Stimulated activated CD8-positive, alpha-beta memory T cell treated with anti-CD3 and anti-CD28 coated beads, Interleukin-15, amount 100 ng/mL, for 24 hours (primary cell): ENCODE data around the gene KIF1C.
"Not testable (repeated sequence)": the region's sequence is repeated elsewhere in the genome, so short reads cannot be mapped to it uniquely, and the experiment has no call there.

Experiments used
- DNase-seq: peaks from one replicate; pipeline ENCODE4 v3.0.0-alpha.2; 2020; ENCODE audit warnings: low read depth

Gene KIF1C

DNA sequence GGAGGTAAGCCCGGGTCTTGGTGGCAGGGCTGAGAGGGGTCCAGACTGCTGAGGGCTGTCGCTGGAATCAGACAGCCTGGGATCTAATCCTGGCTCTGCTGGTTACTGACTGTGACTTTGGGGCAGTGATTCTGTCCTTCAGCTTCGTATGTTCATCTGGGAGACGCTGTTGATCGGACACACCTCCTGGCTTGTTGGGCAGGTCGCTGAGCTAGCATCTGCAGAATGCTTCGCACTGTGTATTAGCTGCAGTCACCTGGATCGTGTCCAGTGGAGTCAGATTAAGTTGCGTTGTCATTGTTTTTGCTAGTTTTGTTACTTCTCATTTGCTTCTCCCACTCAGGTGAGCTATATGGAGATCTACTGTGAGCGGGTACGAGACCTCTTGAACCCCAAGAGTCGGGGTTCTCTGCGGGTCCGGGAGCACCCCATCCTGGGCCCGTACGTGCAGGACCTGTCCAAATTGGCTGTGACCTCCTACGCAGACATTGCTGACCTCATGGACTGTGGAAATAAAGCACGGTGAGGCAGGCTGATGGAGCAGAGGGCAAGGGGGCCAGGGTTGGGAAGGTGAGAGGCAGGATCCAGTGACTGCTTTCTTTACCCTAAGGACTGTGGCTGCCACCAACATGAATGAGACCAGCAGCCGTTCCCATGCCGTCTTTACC, 4.5 kb downstream of the KIF1C start:
- no peak for DNase-seq

DNA sequence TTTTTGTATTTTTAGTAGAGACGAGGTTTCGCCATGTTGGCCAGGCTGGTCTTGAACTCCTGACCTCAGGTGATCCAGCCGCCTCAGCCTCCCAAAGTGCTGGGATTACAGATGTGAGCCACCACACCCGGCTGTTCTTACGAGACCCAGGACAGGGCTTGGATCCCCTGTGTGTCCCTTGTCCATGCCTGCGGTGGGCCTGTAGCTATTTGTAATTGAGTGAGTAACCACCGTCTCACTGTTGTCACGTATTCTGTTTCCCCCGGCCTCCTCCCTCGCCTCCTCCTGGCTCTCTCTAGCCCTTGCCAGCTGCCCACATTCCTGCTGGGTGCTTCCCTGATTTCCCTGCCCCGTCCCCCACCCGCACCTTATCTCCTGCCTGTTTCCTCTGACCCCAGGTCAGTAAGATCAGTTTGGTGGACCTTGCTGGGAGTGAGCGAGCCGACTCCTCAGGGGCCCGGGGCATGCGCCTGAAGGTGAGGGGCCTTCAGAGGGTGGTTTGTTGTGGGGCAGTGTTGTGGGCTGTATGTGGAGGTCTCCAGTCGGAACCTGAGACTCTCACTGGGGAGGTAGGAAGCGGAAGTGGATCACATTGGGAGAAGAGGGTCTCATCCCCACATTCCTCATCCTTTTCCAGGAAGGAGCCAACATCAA, 5.6 kb downstream of the KIF1C start:
- DNase-seq: no peak

DNA sequence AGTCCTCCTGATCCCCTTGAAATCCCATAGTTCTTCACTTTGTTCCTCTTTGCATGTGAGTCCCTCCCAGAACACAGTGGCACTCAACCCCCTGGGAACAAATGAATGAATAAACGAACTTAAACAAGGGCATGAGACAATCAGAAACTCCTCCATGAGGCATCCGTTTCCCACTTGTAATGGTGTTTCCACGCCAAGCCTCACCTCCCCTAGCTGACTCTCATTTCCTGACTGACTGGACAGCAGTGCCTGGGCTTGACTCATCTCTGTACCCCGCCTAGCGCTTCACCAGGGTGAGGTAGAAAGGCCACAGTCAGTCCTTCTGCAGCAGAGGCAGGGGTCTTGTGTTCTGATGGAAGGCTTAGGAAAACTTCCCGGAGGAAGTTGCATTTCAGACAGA, 14.2 kb downstream of the KIF1C start:
- DNase-seq: no peak

DNA sequence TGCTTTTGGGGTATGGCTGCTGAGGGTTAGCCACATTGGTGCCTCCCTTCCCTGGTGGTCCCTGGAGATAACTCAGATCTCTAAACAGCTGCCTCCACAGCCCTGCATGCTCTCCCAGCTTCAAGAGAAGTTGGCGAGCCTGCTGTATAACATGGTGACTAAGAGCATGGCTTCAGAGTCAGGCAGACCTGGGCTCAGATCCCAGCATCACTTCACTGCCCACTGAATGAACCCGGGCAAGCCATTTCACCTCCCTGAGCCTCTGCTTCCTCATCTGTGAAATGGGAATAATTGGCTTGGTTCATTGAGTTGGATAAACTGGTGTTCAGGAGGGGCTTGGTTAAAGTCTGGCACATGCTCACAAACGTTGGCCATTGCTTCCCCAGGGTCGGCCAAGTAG, 16.6 kb downstream of the KIF1C start:
- DNase-seq: no peak

DNA sequence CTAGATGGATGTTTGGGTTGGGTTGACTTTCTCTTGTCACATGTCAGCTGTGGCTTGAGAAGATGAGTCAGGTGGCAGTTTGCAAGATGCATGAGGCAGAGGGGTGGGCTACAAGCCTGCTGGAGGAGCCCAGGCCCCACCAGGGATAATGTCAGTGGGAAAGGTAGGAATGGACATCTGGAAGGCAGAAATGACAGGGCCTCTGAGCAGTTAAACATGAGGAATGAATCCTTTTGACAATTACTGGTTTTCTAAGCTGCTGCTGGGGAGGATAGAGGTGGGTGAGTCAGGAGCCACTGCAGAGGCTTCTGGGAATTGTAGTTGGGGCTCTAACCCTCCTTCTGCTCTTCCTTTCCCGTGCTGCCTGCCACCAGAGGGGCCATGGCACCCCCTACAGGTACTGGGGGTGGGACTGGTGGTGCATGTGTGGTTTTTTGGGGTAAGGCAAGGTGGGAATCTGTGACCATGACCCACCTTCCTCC, 21.8 kb downstream of the KIF1C start:
- no peak for DNase-seq

DNA sequence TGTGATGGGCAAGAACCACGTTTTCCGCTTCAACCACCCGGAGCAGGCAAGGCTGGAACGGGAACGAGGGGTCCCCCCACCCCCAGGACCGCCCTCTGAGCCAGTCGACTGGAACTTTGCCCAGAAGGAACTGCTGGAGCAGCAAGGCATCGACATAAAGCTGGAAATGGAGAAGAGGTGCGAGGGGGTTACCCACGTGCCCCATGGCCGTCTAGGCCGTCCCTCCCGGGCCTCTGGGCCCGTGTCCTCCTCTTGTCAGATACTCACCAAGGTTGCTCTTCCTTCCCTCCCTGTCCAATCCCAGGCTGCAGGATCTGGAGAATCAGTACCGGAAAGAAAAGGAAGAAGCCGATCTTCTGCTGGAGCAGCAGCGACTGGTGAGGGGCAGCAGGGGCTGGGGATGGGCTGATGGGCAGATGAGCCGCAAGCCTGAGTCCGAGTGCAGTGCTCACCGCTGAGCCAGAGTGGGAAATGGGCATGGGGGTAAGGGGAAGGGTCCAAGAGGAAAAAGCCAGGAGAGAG, 22.8 kb downstream of the KIF1C start:
- DNase-seq: no peak

DNA sequence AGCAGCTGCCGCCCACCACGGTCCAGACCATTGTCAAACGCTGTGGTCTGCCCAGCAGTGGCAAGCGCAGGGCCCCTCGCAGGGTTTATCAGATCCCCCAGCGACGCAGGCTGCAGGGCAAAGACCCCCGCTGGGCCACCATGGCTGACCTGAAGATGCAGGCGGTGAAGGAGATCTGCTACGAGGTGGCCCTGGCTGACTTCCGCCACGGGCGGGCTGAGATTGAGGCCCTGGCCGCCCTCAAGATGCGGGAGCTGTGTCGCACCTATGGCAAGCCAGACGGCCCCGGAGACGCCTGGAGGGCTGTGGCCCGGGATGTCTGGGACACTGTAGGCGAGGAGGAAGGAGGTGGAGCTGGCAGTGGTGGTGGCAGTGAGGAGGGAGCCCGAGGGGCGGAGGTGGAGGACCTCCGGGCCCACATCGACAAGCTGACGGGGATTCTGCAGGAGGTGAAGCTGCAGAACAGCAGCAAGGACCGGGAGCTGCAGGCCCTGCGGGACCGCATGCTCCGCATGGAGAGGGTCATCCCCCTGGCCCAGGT, 24.5 kb downstream of the KIF1C start:
- no peak for DNase-seq

DNA sequence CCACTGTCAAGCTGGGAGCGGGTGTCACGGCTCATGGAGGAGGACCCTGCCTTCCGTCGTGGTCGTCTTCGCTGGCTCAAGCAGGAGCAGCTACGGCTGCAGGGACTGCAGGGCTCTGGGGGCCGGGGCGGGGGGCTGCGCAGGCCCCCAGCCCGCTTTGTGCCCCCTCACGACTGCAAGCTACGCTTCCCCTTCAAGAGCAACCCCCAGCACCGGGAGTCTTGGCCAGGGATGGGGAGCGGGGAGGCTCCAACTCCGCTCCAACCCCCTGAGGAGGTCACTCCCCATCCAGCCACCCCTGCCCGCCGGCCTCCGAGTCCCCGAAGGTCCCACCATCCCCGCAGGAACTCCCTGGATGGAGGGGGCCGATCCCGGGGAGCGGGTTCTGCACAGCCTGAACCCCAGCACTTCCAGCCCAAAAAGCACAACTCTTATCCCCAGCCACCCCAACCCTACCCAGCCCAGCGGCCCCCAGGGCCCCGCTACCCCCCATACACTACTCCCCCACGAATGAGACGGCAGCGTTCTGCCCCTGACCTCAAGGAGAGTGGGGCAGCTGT, 25.9 kb downstream of the KIF1C start:
- DNase-seq: no peak

DNA sequence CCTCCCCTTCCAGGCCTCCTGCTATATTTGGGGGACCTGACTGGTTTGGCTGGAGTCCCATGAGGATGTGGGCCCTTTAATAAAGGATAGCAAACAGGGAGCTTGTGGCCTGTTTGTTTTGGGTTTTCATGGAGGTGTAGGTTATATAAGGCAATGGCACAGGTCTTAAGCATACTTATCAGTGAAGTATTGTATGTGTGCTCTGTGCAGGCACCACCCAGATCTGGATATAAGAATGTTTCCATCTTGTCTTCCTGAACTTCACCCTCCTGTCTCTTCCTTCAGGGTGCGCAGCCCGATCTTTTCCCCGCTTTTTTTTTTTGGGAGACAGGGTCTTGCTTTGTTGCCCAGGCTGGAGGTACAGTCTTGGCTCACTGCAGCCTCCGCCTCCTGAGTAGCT, 26.9 kb downstream of the KIF1C start:
- no peak for DNase-seq

DNA sequence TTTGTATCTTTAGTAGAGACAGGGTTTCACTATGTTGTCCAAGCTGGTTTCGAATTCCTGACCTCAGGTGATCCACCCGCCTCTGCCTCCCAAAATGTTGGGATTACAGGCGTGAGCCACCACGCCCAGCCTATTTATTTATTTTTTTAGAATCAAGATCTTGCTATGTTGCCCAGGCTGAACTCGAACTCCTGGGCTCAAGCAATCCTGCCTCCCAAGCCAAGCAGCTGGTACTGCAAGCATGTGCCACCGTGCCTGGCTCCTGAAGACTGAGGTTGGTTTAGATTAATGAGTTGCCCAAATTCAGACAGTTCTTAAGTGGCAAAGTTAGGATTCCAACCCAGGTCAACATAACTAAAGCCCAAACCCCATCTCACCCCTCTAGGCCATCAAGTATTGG, 29.5 kb downstream of the KIF1C start:
- no peak for DNase-seq

DNA sequence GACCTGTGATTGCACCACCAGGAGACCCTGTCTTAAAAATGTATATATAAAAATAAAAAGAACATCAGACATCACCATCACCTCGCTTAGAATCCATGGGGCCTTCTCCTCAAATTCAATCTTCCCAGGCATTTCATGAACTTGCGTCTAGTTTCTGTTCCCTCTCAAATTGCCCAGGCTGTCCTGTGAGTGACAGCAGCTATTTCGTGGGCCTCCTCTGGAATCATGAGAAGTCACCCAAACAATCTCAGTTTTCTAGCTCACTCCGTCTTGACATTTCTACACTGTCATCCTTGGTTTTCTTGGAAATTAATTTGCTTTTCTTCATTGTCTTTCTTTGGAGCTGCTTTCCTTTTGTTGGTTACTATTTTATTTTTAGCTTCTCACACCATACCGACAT, 30.2 kb downstream of the KIF1C start:
- DNase-seq: no peak

DNA sequence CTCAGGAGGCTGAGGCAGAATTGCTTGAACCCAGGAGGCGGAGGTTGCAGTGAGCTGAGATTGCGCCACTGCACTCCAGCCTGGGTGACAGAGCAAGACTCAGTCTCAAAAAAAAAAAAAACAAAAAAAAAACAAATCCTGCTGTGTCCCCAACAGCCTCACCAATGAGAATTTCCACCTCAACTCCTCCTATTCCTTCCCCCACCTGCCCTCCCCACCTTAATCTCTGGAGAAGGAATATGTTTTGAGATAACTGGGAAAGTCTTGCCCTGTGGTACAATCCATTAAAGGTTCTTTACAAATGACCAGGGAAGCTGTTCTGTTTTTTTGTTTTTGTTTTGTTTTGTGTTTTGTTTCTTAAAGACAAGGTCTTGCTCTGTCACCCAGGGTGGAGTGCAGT, 32.4 kb downstream of the KIF1C start:
- not testable (repeated sequence) for DNase-seq

DNA sequence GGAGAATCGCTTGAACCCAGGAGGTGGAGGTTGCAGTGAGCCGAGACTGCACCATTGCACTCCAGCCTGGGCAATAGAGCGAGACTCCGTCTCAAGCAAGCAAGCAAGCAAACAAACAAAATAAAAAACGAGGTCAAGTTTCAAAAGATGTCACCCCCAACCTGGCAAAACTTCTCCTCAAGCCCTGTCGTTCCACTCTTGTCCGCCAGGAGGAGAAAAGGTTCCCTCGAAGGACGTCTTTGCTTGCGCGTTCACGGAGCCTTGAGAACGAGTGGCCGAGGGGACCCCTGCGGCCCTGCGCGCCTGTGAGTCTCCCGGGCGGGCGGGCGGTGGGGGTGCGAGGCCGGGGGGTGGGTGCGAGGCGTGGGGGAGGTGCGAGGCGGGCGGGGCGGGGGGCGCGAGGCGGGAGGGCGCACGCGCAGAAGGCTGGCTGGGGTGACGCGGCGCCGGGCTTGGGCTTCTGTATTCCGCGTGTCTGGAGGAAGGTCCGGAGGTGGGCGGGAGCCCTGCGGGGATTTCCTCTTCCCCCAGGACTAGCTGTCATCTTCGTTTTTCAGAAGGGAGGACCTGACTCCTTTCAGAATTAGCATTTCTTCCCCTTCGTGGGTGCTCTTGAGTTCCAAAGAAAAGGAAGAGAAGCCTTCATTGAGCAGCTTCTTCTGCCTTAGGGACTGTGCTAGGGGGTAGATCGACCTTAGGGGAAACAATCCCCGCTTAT, 33.8 kb downstream of the KIF1C start:
- peak; percentile 66 for DNase-seq

DNA sequence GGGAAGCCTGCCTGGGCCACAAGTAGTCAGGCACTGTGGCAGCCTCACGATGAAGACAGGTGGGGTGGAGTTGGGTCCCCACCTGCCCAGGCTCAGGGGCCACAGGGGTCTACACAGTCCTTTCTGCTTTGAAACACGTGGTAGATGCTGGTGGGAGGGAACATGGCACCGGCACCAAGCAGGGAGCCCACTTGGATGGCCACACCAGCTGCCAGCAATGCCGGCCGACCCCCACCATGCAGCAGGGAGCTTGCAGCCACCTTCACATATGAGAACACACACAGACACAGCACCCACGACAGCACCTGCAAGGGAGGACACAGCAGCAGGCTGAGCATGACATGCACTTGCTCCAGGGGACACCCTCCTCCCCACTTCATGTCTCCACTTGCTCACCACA, 35.1 kb downstream of the KIF1C start:
- no peak for DNase-seq

DNA sequence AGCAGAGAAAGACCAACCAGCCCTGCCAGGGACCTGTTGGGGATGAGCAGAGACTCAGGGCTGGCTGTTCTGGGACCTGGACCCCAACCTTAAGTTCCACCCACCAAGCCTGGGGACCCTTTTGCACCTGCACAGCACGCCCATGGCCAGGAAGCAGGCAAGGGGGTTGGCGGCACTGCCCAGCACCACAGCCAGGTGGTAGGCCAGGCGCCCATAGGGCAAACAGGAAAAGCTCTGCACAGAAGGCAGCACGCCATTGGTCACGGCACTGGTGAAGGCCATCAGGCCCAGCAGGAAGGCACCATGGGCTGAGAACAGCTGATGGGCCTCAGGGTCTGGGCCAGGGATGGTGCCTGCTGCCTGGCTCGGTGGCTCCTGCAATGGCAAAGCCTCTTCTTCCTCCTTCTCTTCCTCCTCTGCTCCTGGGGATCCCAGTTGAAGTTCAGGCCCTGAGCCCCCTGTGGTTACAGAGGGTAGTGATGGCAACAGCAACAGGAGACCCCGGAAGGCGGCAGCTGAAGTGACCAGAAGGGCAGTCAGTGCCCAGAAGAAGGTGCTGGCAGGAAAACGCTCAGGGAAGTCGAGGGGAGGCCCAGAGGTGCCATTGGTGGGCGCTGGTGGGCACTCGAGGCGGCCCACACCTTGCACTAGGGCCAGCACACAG, 35.7 kb downstream of the KIF1C start:
- DNase-seq: no peak

DNA sequence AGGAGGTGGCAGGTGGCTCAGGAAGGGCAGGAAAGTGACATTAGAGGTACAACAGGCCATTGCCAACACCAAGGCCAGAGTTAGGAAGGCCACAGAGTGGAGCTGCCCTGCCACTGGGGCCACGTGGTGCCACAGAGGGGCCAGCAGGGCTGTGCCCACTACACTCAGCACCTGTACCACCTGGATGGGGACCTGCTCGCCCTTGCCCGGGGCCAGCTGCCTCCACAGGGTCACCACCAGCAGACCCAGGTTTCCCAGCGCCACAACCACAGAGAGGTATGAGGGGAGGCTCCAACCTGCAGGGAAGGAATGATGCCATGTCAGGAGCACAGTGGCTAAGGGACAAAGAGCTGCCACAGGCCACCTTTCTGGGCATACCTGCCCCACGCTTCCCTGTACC, 36.3 kb downstream of the KIF1C start:
- DNase-seq: no peak

DNA sequence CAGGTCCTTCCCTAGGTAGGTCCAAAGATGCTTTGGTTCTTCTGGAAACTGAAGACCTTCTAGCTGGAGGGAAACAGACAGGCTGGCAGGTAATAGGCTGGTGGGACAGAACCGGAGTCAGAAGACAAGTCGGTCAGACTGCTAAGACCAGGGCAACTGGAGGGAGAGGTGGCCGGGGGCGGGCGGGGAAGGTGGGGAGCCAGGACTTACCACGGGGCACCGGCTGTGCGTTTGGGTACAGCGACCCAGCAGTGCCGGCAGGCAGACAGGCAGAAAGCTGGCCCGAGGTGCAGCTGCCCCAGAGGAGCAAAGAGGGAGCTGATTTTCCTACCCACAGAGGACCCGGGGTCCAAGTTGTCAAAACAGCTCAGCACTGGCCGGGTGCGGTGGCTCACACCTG, 36.9 kb downstream of the KIF1C start:
- no peak for DNase-seq

DNA sequence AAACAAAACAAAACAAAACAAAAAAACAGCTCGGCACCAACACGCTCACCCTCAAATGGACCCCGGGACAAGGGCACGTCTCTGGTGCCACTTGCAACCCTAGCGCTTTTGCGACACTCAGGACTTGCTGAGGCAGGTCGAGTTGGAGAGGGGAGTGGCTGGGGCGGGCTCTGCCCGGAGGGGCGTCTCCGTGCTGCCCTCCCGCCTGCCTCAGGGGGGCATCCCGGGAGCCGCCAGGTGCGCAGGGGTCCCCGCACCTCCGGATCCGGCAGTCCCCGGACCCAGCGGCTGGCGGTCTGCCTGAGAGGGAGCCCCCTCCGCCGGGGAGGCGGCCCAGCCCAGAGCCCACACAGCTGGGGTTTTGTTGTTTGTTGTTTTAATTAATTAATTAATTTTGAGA, 37.6 kb downstream of the KIF1C start, which contains the start of gene SLC52A1:
SLC52A1 (minus strand) TSS at position 112 of the 400 bp plus-strand sequence. CDS start 820 bp downstream, outside the sequence.
- DNase-seq: no peak

DNA sequence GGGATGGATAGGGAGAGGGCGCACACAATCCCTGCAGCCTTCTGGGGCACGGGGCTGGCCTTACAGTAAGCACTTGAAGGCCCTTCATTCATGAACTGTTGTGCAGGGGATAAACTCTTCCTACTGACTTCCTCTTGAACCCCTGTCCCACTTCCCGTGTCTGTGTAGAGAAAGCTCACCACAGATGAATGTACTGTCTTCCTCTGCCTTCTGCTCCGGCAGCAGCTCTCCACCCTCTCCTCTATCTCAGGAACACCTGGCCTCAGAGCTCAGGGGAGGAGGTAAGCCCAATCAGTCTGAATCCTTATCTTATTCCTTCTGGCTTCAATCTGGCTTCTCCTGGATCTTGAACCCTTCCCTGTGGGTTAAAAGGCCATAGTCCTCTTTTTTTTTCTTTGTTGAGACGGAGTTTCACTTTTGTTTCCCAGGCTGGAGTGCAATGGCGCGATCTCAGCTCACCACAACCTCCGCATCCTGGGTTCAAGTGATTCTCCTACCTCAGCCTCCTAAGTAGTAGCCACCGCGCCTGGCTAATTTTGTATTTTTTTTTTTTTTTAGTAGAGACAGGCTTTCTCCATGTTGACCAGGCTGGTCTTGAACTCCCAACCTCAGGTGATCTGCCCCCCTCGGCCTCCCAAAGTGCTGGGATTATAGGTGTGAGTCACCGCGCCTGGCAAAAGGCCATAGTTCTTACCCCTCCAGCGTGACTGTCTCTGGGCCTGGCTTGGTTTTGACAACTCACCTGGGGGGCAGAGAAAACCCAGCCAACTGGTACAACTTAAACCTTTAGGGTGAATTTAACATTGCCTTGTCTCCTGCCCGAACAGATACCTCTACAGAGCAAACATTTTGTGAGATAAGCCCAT, 44.6 kb downstream of the KIF1C start:
- DNase-seq: no peak

DNA sequence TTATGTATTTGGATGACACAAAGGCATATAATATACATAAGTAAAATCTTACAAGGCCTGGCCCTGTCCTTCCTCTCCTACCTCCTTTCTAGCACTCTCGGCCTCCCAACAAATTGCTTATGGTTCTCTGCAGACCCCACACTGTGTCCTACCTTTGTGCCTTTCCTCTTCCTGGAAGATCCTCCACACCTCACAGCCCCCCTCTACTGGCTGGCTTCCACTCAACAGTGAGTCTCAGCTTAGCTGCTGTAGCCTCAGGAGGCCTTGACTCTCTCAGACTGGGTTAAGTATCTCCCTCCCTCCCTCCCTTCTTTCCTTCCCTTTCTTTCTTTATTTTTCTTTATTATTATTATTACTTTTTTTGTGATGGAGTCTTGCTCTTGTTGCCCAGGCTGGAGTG, 45.8 kb downstream of the KIF1C start:
- no peak for DNase-seq

DNA sequence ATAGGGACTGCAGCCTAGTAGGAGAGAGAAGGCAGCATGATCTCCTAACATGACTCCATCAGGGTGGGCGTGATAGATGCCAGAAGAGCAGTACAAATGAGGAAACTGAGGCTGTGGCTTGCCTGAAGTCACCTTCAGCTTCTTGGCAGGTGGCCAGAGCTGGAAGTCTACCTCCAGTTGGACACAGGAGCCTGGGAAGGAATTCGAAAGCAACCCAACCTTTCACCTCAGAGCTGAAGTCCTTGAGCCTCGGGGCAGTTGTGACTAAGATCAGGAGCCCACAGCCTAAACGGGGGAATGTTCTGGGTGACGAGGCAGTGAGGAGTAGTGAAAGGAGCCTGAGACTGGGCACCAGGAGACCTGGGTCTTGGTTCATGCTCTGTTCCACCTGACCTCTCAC, 46.9 kb downstream of the KIF1C start:
- no peak for DNase-seq
